Measurements from ENCODE around the gene KRTAP5-6.

GRCh38 chr11:1733716-1734640 lies 37.0 kb downstream of the KRTAP5-6 start:
- TF ChIP-seq, protein P1, sequence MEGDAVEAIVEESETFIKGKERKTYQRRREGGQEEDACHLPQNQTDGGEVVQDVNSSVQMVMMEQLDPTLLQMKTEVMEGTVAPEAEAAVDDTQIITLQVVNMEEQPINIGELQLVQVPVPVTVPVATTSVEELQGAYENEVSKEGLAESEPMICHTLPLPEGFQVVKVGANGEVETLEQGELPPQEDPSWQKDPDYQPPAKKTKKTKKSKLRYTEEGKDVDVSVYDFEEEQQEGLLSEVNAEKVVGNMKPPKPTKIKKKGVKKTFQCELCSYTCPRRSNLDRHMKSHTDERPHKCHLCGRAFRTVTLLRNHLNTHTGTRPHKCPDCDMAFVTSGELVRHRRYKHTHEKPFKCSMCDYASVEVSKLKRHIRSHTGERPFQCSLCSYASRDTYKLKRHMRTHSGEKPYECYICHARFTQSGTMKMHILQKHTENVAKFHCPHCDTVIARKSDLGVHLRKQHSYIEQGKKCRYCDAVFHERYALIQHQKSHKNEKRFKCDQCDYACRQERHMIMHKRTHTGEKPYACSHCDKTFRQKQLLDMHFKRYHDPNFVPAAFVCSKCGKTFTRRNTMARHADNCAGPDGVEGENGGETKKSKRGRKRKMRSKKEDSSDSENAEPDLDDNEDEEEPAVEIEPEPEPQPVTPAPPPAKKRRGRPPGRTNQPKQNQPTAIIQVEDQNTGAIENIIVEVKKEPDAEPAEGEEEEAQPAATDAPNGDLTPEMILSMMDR (IDR thresholded peaks at IDR 0.05), result no peak
- TF ChIP-seq POLR2AphosphoS5 (IDR thresholded peaks at IDR 0.05), result no peak

All from prostate gland (tissue), 2 donors.